Panc1 (cell line): ENCODE measurements around the gene SLC20A1.

Experiments used
- POLR2AphosphoS5 ChIP-seq: IDR thresholded peaks from 2 replicates; pipeline ENCODE4 v1.6.1; 2012; ENCODE audit warnings: mild to moderate bottlenecking, low read depth, low read length, moderate library complexity
- SIN3A ChIP-seq: IDR thresholded peaks from 2 replicates; pipeline ENCODE4 v1.6.1; 2012; ENCODE audit warnings: low read depth, mild to moderate bottlenecking, low read length, moderate library complexity, borderline replicate concordance; ENCODE audit not compliant: insufficient read depth
- TCF7L2 ChIP-seq: IDR thresholded peaks from 2 replicates; pipeline ENCODE4 v1.6.1; 2011; ENCODE audit warnings: mild to moderate bottlenecking, low read depth, low read length, inconsistent platforms
- TF ChIP-seq, protein P1 (sequence below): fragments of 450-650 bp; IDR thresholded peaks from 2 replicates; pipeline ENCODE4 v1.5.1; 2017; ENCODE audit warnings: mild to moderate bottlenecking
- TF ChIP-seq, protein P2 (sequence below), 2 experiments: IDR thresholded peaks; 2 replicates each; pipeline ENCODE4 v1.6.1; 2011 to 2012; ENCODE audit warnings: low read depth in 2 of 2, control low read depth in 1 of 2, low read length in 1 of 2, mild to moderate bottlenecking in 1 of 2, moderate library complexity in 1 of 2; ENCODE audit not compliant: insufficient read depth in 1 of 2

DNA sequence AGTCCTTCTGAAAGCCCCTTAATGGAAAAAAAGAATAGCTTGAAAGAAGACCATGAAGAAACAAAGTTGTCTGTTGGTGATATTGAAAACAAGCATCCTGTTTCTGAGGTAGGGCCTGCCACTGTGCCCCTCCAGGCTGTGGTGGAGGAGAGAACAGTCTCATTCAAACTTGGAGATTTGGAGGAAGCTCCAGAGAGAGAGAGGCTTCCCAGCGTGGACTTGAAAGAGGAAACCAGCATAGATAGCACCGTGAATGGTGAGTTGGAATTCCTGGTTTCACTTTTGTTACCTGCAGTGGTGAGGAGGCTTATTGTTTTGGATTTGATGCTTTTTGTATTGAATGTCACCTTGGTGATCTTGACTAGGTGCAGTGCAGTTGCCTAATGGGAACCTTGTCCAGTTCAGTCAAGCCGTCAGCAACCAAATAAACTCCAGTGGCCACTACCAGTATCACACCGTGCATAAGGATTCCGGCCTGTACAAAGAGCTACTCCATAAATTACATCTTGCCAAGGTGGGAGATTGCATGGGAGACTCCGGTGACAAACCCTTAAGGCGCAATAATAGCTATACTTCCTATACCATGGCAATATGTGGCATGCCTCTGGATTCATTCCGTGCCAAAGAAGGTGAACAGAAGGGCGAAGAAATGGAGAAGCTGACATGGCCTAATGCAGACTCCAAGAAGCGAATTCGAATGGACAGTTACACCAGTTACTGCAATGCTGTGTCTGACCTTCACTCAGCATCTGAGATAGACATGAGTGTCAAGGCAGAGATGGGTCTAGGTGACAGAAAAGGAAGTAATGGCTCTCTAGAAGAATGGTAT, 13.3 kb downstream of the SLC20A1 start:
- TF ChIP-seq, protein P1, sequence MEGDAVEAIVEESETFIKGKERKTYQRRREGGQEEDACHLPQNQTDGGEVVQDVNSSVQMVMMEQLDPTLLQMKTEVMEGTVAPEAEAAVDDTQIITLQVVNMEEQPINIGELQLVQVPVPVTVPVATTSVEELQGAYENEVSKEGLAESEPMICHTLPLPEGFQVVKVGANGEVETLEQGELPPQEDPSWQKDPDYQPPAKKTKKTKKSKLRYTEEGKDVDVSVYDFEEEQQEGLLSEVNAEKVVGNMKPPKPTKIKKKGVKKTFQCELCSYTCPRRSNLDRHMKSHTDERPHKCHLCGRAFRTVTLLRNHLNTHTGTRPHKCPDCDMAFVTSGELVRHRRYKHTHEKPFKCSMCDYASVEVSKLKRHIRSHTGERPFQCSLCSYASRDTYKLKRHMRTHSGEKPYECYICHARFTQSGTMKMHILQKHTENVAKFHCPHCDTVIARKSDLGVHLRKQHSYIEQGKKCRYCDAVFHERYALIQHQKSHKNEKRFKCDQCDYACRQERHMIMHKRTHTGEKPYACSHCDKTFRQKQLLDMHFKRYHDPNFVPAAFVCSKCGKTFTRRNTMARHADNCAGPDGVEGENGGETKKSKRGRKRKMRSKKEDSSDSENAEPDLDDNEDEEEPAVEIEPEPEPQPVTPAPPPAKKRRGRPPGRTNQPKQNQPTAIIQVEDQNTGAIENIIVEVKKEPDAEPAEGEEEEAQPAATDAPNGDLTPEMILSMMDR, result no peak
- TF ChIP-seq, protein P2, sequence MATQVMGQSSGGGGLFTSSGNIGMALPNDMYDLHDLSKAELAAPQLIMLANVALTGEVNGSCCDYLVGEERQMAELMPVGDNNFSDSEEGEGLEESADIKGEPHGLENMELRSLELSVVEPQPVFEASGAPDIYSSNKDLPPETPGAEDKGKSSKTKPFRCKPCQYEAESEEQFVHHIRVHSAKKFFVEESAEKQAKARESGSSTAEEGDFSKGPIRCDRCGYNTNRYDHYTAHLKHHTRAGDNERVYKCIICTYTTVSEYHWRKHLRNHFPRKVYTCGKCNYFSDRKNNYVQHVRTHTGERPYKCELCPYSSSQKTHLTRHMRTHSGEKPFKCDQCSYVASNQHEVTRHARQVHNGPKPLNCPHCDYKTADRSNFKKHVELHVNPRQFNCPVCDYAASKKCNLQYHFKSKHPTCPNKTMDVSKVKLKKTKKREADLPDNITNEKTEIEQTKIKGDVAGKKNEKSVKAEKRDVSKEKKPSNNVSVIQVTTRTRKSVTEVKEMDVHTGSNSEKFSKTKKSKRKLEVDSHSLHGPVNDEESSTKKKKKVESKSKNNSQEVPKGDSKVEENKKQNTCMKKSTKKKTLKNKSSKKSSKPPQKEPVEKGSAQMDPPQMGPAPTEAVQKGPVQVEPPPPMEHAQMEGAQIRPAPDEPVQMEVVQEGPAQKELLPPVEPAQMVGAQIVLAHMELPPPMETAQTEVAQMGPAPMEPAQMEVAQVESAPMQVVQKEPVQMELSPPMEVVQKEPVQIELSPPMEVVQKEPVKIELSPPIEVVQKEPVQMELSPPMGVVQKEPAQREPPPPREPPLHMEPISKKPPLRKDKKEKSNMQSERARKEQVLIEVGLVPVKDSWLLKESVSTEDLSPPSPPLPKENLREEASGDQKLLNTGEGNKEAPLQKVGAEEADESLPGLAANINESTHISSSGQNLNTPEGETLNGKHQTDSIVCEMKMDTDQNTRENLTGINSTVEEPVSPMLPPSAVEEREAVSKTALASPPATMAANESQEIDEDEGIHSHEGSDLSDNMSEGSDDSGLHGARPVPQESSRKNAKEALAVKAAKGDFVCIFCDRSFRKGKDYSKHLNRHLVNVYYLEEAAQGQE (IDR thresholded peaks at IDR 0.05; ENCODE audit: insufficient read depth in 1 of 2, low read depth in 2 of 2, low read length in 1 of 2), result no peak
- TF ChIP-seq TCF7L2 (no peak), POLR2AphosphoS5 (no peak), SIN3A (no peak)
